Measurements from ENCODE around the gene UGT1A6.
A peak's percentile ranks its signal among the peaks of the same experiment; 100 is the strongest.
"Not testable (repeated sequence)": the region's sequence is repeated elsewhere in the genome, so short reads cannot be mapped to it uniquely, and the experiment has no call there.

The UGT1A6 gene

GRCh38 chr2:233686928-233687327 lies 5.8 kb upstream of the UGT1A6 start:
- no peak for DNase-seq (ENCODE audit: low spot score)

- DNase-seq (ENCODE audit: low spot score): no peak
Measured at GRCh38 chr2:233688341-233688740, 4.3 kb upstream of the UGT1A6 start.

GRCh38 chr2:233689031-233689430 lies 3.7 kb upstream of the UGT1A6 start:
- DNase-seq (ENCODE audit: low spot score): no peak

GRCh38 chr2:233689501-233689900 lies 3.2 kb upstream of the UGT1A6 start:
- DNase-seq (ENCODE audit: low spot score): no peak

GRCh38 chr2:233690444-233690843 lies 2.2 kb upstream of the UGT1A6 start:
- DNase-seq (ENCODE audit: low spot score): no peak

- DNase-seq (ENCODE audit: low spot score): no peak
Measured at GRCh38 chr2:233691443-233692433, 952 bp upstream of the UGT1A6 start.

GRCh38 chr2:233693963-233694362 lies 1.3 kb downstream of the UGT1A6 start:
- no peak for DNase-seq (ENCODE audit: low spot score)

GRCh38 chr2:233698740-233699139 lies 6.0 kb downstream of the UGT1A6 start:
- DNase-seq (ENCODE audit: low spot score): no peak

GRCh38 chr2:233699424-233700027 lies 6.8 kb downstream of the UGT1A6 start:
- no peak for DNase-seq (ENCODE audit: low spot score)

GRCh38 chr2:233700028-233700635 lies 7.4 kb downstream of the UGT1A6 start:
- no peak for DNase-seq (ENCODE audit: low spot score)

- DNase-seq (ENCODE audit: low spot score): not testable (repeated sequence)
Measured at GRCh38 chr2:233700842-233701241, 8.2 kb downstream of the UGT1A6 start.

- DNase-seq (ENCODE audit: low spot score): no peak
Measured at GRCh38 chr2:233702238-233702637, 9.5 kb downstream of the UGT1A6 start.

GRCh38 chr2:233705911-233706506 lies 13.3 kb downstream of the UGT1A6 start:
- DNase-seq (ENCODE audit: low spot score): no peak

- DNase-seq (ENCODE audit: low spot score): no peak
Measured at GRCh38 chr2:233706720-233707119, 14.0 kb downstream of the UGT1A6 start.

- no peak for DNase-seq (ENCODE audit: low spot score)
Measured at GRCh38 chr2:233707940-233708644, 15.4 kb downstream of the UGT1A6 start.

GRCh38 chr2:233708942-233709341 lies 16.3 kb downstream of the UGT1A6 start:
- DNase-seq (ENCODE audit: low spot score): no peak

- DNase-seq (ENCODE audit: low spot score): peak; percentile 57
Measured at GRCh38 chr2:233711312-233712008, 18.8 kb downstream of the UGT1A6 start.

GRCh38 chr2:233712611-233713261 lies 20.0 kb downstream of the UGT1A6 start, which contains the start of gene UGT1A5:
Gene UGT1A5 (plus strand): TSS chr2:233712907. CDS start chr2:233712992, 85 bp downstream.
- no peak for DNase-seq (ENCODE audit: low spot score)

- no peak for DNase-seq (ENCODE audit: low spot score)
Measured at GRCh38 chr2:233713262-233713615, 20.5 kb downstream of the UGT1A6 start.

- no peak for DNase-seq (ENCODE audit: low spot score)
Measured at GRCh38 chr2:233714121-233714520, 21.4 kb downstream of the UGT1A6 start.

- DNase-seq (ENCODE audit: low spot score): no peak
Measured at GRCh38 chr2:233718552-233718951, 25.9 kb downstream of the UGT1A6 start, which contains the start of gene UGT1A4. Gene UGT1A4 (plus strand): TSS chr2:233718736. CDS start chr2:233718821, 85 bp downstream.

Data from hematopoietic multipotent progenitor cell treated with erythropoietin and hydrocortisone succinate and interleukin-3 and kit ligand, for 17 days (in vitro differentiated cells).